B cell (primary cell): Measurements from ENCODE around the gene RPL6. TPM values are rescaled to one million over a fixed set of nuclear protein-coding genes. Genes with fewer than 3 reads are reported as not detected.
A peak's percentile ranks its signal among the peaks of the same experiment; 100 is the strongest.

Experiments used
- ATAC-seq: fragments of 200-7000 bp; cut with Tn5 transposase; one replicate; pipeline ENCODE4 v1.10.0; 2021; ENCODE audit warnings: low read depth, mild to moderate bottlenecking, moderate number of reproducible peaks, moderate library complexity
- CTCF ChIA-PET: fragments of 350-600 bp; sonication (Branson Sonifier 250); formaldehyde crosslinking; loops from one replicate; lab custom pipeline; 2021; ENCODE audit warnings: antibody characterized with exemption, inconsistent platforms; lab: Charles Lee
- POLR2A ChIA-PET: fragments of 350-600 bp; sonication (Branson Sonifier 250); formaldehyde crosslinking; loops from one replicate; lab custom pipeline; 2021; ENCODE audit warnings: antibody characterized with exemption; lab: Charles Lee
- DNase-seq: peaks from one replicate; pipeline ENCODE4 v3.0.0; 2013
- H2AFZ ChIP-seq: 2 replicates; pipeline ENCODE4 v1.6.1; 2012; ENCODE audit warnings: mild to moderate bottlenecking, low read depth, low read length; ENCODE audit not compliant: insufficient read depth, poor library complexity, severe bottlenecking
- H3K27ac ChIP-seq, 2 donors: 1 replicate in 1 of 2; 2 replicates in 1 of 2; pipeline ENCODE4 v1.5.1; 2012 to 2013; ENCODE audit warnings: low read length in 2 of 2, mild to moderate bottlenecking in 2 of 2, moderate library complexity in 1 of 2
- H3K27me3 ChIP-seq, 4 experiments: fragments of 200-600 bp in 1 of 4; sonication (generic) in 1 of 4; replicated peaks in 1 of 4; 1 replicate in 2 of 4; 2 replicates in 2 of 4; pipeline versions ENCODE4 v1.6.1 to v1.7.0; 2013 to 2016; ENCODE audit warnings: low read length in 3 of 4, mild to moderate bottlenecking in 2 of 4, mixed read lengths in 1 of 4, moderate library complexity in 1 of 4; ENCODE audit not compliant: insufficient read depth in 4 of 4, control insufficient read depth in 3 of 4; ENCODE audit errors: control extremely low read depth in 1 of 4
- H3K36me3 ChIP-seq, 2 experiments: replicated peaks in 1 of 2; 1 replicate in 1 of 2; 2 replicates in 1 of 2; pipeline versions ENCODE4 v1.6.1 to v1.7.1; 2013; ENCODE audit warnings: low read length in 1 of 2; ENCODE audit not compliant: insufficient read depth in 2 of 2, control insufficient read depth in 1 of 2; ENCODE audit errors: control extremely low read depth in 1 of 2, extremely low read depth in 1 of 2
- H3K4me1 ChIP-seq, 2 donors: fragments of 200-600 bp in 1 of 2; sonication (generic) in 1 of 2; 1 replicate in 1 of 2; 2 replicates in 1 of 2; pipeline versions ENCODE4 v1.5.1 to v1.6.1; 2013 to 2017; ENCODE audit warnings: low read length in 2 of 2; ENCODE audit not compliant: control insufficient read depth in 2 of 2, insufficient read depth in 2 of 2
- H3K4me2 ChIP-seq: replicated peaks from 2 replicates; pipeline ENCODE3; 2012; ENCODE audit warnings: mild to moderate bottlenecking, low read depth, low read length; ENCODE audit not compliant: poor library complexity, severe bottlenecking
- H3K4me3 ChIP-seq, 5 experiments: fragments of 200-600 bp in 1 of 5; sonication (generic) in 1 of 5; 1 replicate in 3 of 5; 2 replicates in 2 of 5; pipeline versions ENCODE4 v1.5.1 to v1.7.0; 2011 to 2016; ENCODE audit warnings: low read length in 4 of 5, mild to moderate bottlenecking in 4 of 5, low read depth in 2 of 5, control low read depth in 1 of 5, moderate library complexity in 1 of 5; ENCODE audit not compliant: insufficient read depth in 1 of 5; ENCODE audit errors: control extremely low read depth in 1 of 5, extremely low read depth in 1 of 5
- H3K79me2 ChIP-seq: fragments of 200-600 bp; sonication (generic); one replicate; pipeline ENCODE4 v1.6.0; 2016; ENCODE audit warnings: low read length; ENCODE audit not compliant: control insufficient read depth, insufficient read depth
- H3K9ac ChIP-seq: fragments of 200-600 bp; sonication (generic); 2 replicates; pipeline ENCODE4 v1.6.1; 2017; ENCODE audit warnings: mild to moderate bottlenecking, low read length, moderate library complexity
- H3K9me3 ChIP-seq, 3 donors: one replicate each; pipeline versions ENCODE4 v1.6.1 to v1.7.1; 2013; ENCODE audit warnings: low read length in 2 of 3; ENCODE audit not compliant: control insufficient read depth in 2 of 3, insufficient read depth in 1 of 3; ENCODE audit errors: control extremely low read depth in 1 of 3
- H4K20me1 ChIP-seq: 2 replicates; pipeline ENCODE4 v1.6.0; 2012; ENCODE audit warnings: mild to moderate bottlenecking, low read length; ENCODE audit not compliant: insufficient read depth, control insufficient read depth, poor library complexity, severe bottlenecking
- H3K27ac Mint-ChIP-seq: one replicate; pipeline ENCODE4 v1.8.0; 2021; ENCODE audit warnings: mixed read lengths
- H3K27me3 Mint-ChIP-seq: one replicate; pipeline ENCODE4 v1.8.0; 2021; ENCODE audit warnings: mixed read lengths
- H3K4me1 Mint-ChIP-seq: one replicate; pipeline ENCODE4 v1.8.0; 2021; ENCODE audit warnings: mixed read lengths
- H3K4me3 Mint-ChIP-seq: one replicate; pipeline ENCODE4 v1.8.0; 2021; ENCODE audit warnings: mixed read lengths
- H3K9me3 Mint-ChIP-seq: one replicate; pipeline ENCODE4 v1.8.0; 2022; ENCODE audit warnings: mixed read lengths; ENCODE audit not compliant: insufficient read depth
- EZH2 ChIP-seq: IDR thresholded peaks from 2 replicates; pipeline ENCODE4 v1.6.1; 2012; ENCODE audit warnings: borderline replicate concordance, low read depth, mild to moderate bottlenecking, moderate library complexity, low read length; ENCODE audit not compliant: insufficient read depth, poor library complexity, severe bottlenecking
- WGBS: methylation state at CpG from one replicate; pipeline ENCODE4 v1.1.5; 2013; ENCODE audit warnings: missing lambda C conversion rate; ENCODE audit not compliant: insufficient coverage; 5-methylcytosine and 5-hydroxymethylcytosine counted together
- intact Hi-C: fragments of 100-400 bp; cut with micrococcal nuclease; formaldehyde crosslinking; loops from one replicate; pipeline ENCODE4 v1.10.0; 2022
- polyA plus RNA-seq: library from polyadenylated mRNA; depleted of rRNA; stranded (reverse); fragments of >200 nt; gene quantifications from 2 replicates; pipeline ENCODE4 v1.2.3, GENCODE V29; 2012
- total RNA-seq, 2 donors: library from RNA; stranded (reverse); fragments of 120-200 nt in 1 of 2; gene quantifications; 1 replicate in 1 of 2; 2 replicates in 1 of 2; pipeline versions ENCODE4 v1.2.3 to v1.2.4, GENCODE V29; 2013 to 2022
- TF ChIP-seq, protein P1 (sequence below): fragments of 200-600 bp; IDR thresholded peaks from one replicate; pipeline ENCODE4 v1.8.0; 2022; ENCODE audit warnings: antibody characterized with exemption, mild to moderate bottlenecking

Gene RPL6
- total and polyA plus RNA-seq, 2 donors (not counting 1 experiment from before 2014, with no cell fraction given), result 1,336 to 1,621 TPM

DNA sequence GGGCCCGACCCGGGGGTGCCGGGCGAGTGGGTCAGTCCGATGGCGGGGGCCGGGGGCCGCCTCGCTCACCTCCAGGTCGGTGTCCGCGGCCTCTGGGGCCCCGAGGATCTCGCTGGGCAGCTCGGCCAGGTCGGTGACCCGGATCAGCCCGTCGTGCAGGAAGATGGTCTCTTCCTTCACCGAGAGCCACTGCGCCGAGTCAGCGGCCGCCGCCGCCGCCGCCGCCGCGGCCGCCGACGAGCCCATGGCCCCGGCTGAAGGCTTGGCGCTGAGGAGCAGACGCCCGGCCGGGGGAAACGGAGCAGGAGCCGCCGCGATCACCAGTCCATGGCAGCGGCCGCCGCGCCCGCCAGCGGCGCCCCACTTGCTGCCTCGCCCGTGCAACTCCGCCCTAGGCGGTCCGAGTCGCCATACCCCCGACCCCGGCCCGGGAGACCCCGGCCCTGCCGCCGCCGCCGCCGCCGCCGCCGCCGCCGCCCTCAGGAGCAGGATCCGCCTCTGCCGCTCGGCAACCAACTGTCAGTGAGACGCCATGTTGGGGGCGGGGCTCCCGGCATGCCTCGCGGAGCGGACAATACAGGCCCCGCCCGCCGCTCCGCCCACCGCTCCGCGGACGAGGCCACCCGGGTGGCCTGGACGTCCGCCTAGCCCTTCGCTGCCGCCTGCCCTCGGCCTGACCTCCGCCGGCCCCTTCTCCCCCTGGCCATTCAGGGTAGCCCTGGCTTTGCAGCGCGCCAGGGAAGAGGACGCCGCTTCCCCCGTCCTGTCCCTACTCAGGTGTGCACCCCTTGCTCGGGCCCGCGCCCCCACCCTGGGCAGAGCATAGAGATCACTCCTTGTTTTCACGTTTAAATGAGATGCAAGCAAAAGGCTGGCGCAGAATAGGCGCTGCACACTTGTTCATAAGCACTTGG is 27.3 kb downstream of the RPL6 start, which contains the start of gene HECTD4:
HECTD4 (minus strand) TSS at position 549 of the 914 bp plus-strand sequence; CDS start at position 246, 303 bp downstream.
- WGBS, result under 1% methylated on average over 103 of the region's 106 CpGs
- intact Hi-C loops, result loop anchor here (1.0 to 5.0 kb wide), 4 partner anchors 27 to 369 kb away; partner anchors contain the start of genes ERP29, NAA25, PTPN11 and RPL6
- H4K20me1 ChIP-seq, result peaks cover 12% of the 10 kb centered on the region
- H3K4me1 ChIP-seq, result peaks cover 19 to 22% of the 10 kb centered on the region in 2 donors
- peak; percentile 93 for DNase-seq
- H3K27ac Mint-ChIP-seq, result peak within 1 kb of the TSS; percentile 94
- H3K79me2 ChIP-seq, result peaks cover 52% of the 10 kb centered on the region
- H3K4me3 Mint-ChIP-seq, result peak within 1 kb of the TSS; percentile 97
- H3K4me2 ChIP-seq, result peak within 1 kb of the TSS; percentile 84
- peak within 1 kb of the TSS; percentile 48 to 68 for H3K27ac ChIP-seq
- peak within 1 kb of the TSS; percentile 50 to 80 (median 71) for H3K4me3 ChIP-seq
- POLR2A ChIA-PET, result no interaction called here
- no peaks in the 10 kb centered on the region for H3K9me3 ChIP-seq
- H3K27me3 ChIP-seq, result no peaks in the 10 kb centered on the region
- no peaks in the 10 kb centered on the region for H3K27me3 Mint-ChIP-seq
- ATAC-seq, result peak; percentile 97
- peaks cover 26% of the 10 kb centered on the region for H3K4me1 Mint-ChIP-seq
- H3K9ac ChIP-seq, result peak within 1 kb of the TSS; percentile 87
- no peaks in the 10 kb centered on the region for H3K36me3 ChIP-seq
- H3K9me3 Mint-ChIP-seq, result no peaks in the 10 kb centered on the region
- peak within 1 kb of the TSS; percentile 100 for H2AFZ ChIP-seq
- TF ChIP-seq, protein P1, sequence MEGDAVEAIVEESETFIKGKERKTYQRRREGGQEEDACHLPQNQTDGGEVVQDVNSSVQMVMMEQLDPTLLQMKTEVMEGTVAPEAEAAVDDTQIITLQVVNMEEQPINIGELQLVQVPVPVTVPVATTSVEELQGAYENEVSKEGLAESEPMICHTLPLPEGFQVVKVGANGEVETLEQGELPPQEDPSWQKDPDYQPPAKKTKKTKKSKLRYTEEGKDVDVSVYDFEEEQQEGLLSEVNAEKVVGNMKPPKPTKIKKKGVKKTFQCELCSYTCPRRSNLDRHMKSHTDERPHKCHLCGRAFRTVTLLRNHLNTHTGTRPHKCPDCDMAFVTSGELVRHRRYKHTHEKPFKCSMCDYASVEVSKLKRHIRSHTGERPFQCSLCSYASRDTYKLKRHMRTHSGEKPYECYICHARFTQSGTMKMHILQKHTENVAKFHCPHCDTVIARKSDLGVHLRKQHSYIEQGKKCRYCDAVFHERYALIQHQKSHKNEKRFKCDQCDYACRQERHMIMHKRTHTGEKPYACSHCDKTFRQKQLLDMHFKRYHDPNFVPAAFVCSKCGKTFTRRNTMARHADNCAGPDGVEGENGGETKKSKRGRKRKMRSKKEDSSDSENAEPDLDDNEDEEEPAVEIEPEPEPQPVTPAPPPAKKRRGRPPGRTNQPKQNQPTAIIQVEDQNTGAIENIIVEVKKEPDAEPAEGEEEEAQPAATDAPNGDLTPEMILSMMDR, result no peak
- TF ChIP-seq EZH2, result no peak
- CTCF ChIA-PET, result interaction anchor here (1.4 kb wide), 1 partner anchor 184 kb away, joined by 4 read pairs; no protein-coding TSS in a partner anchor
